Lower leg skin (tissue), 3 donors: ENCODE measurements around the gene FAP.

ENCODE experiments used
- CTCF ChIP-seq, 3 donors: fragments of 450-650 bp; IDR thresholded peaks; one replicate each; pipeline ENCODE4 v1.5.1; 2016; ENCODE audit warnings: antibody characterized with exemption in 3 of 3, mild to moderate bottlenecking in 3 of 3, moderate library complexity in 2 of 3
- POLR2A ChIP-seq, 2 donors: fragments of 450-650 bp; IDR thresholded peaks; one replicate each; pipeline ENCODE4 v1.6.1; 2016 to 2017; ENCODE audit warnings: antibody characterized with exemption in 2 of 2, mild to moderate bottlenecking in 1 of 2, moderate library complexity in 1 of 2

GRCh38 chr2:162291748-162292147, 48.5 kb upstream of the FAP start:
- no peak for TF ChIP-seq CTCF (IDR thresholded peaks at IDR 0.05)
- TF ChIP-seq POLR2A (IDR thresholded peaks at IDR 0.05), result no peak
